NCI-H1436 treated with DMSO at 0.1 percent for 48 hours (cell line): Measurements from ENCODE around the gene RUSF1.
"Not testable (repeated sequence)": the region's sequence is repeated elsewhere in the genome, so short reads cannot be mapped to it uniquely, and the experiment has no call there.

Experiments used
- DNase-seq: peaks from one replicate; lab custom pipeline; 2025; lab: John Stamatoyannopoulos, UW

The RUSF1 gene

DNA sequence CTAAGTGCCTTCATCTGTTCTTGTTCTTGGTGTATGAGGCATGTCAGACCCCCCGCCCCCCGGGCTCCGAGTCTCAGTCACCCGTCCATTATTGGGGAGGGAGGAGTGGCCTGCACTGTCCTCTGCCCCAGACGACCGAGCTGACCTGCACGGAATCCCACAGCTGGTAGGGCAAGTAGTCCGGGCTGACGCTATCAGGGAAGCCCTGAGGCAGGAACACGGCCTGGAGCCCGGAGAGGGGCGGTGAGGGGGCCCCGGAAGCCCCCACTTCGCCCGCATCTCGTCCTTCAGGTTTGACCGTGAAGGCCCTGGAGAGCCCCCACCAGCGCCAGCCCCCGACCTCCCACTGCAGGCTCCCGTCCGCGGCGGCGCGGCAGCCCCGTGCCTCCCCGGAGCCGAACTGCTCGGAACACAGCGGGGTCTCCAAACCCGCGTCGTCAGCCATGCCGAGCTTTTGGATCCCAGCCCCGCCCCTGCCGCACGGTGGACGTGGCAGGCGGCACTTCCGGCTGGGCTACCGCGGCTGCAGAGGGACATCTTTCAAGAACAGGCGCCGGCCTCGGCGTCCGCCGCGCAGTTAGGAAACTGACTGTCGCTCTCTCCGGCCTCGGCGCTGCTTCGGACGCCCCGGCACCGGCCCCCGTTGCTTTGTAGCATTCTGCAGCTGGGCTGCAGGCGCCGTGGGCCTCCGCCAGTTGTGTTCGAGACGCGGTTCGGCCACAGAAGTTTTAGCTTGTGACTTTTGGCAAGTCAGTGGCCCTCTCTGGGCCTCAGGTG is at the start of gene RUSF1:
RUSF1 (minus strand) TSS at position 463 of the 777 bp plus-strand sequence; CDS start at position 445, 18 bp downstream.
- DNase-seq, result no peak

- no peak for DNase-seq
These were observed 34.6 kb upstream of the RUSF1 start for GRCh38 chr16:31542763-31543162.

DNA sequence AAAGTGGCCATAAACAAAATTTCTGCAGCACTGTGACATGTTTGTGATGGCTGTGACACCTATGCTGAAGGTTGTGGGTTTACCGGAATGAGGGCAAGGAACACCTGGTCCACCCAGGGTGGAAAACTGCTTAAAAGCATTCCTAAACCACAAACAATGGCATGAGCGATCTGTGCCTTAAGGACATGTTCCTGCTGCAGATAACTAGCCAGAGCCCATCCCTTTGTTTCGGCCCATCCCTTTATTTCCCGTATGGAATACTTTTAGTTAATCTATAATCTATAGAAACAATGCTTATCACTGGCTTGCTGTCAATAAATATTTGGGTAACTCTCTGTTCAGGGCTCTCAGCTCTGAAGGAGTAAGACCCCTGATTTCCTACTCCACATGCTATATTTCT is 31.6 kb upstream of the RUSF1 start:
- not testable (repeated sequence) for DNase-seq

DNA sequence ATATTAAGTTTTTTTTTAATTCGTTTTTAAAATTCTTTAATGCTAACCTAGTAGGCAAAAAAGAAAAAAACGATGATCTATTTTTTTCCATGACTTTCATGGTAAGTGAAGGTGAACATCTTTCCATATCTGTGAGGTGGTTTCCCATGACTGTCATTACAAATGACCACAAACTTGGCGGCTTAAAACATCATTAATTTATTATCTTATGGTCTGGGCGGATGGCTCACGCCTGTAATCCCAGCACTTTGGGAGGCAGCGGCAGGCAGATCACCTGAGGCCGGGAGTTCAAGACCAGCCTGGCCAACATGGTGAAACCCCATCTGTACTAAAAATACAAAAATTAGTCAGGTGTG is 30.0 kb upstream of the RUSF1 start:
- not testable (repeated sequence) for DNase-seq

- no peak for DNase-seq
These were observed 29.4 kb upstream of the RUSF1 start for GRCh38 chr16:31537362-31538242.

DNA sequence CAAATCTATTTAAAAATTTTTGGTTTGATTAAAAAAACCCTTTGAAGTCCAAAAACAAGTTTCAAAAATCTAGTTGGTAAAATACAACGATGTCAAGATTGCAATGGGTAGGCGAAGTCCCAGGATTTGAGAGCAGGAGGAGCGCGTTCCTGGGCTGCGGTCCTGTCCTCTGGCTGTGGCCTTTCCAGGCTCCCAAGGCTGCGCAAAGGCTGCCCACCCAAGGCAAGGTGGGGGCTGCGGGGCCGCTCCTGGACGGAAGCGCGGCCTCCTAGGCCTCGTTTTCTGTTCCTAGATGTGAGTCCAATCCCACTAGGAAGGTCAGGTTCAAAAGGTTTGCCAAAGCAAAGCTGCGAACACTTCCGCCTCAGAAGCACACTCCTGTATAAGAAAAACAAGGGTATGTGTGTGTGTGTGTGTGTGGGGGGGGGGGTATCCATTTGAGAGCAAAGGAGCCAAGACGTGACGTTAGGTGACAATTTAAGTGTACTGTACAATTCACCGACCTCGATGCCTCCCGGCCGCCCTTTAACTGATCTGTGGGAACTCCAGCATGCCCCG is 28.7 kb upstream of the RUSF1 start:
- no peak for DNase-seq

DNA sequence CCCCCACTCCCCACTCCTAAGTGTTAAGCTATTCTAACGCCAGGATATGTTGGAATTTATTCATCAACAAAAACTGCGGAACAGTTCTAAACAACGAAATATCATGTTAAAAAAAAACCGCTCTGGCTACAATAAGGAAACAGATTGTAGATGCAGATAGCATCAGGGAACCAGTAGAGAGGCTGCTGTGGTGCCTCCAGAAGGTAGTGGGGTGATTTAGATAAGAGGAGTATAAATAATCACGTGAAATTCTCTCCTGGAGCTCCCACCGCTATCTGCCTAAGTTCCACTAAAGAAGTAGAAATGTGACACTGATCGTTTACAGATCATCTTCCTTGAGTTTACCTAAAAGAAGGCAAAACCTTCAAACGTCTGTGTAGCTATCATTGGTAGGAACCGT is 27.5 kb upstream of the RUSF1 start:
- no peak for DNase-seq

DNA sequence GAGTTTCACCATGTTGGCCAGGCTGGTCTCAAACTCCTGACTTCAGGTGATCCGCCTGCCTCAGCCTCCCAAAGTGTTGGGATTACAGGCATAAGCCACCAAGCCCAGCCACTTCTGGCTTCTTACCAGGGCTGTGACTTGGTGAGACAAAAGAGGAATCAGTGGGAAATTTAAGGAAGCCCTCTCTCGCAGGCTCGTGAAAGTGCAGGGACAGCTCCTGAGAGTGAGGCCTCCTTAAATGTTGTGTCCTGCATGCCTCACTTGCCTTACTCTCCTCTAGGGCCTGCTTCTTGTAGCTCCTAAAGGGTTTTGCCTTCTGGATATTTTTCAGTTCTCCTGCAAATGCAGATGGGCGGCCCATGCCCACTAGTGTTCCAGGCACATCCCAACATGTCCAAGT is 24.7 kb upstream of the RUSF1 start:
- DNase-seq, result no peak

GRCh38 chr16:31532120-31532519 is 23.9 kb upstream of the RUSF1 start:
- no peak for DNase-seq

DNA sequence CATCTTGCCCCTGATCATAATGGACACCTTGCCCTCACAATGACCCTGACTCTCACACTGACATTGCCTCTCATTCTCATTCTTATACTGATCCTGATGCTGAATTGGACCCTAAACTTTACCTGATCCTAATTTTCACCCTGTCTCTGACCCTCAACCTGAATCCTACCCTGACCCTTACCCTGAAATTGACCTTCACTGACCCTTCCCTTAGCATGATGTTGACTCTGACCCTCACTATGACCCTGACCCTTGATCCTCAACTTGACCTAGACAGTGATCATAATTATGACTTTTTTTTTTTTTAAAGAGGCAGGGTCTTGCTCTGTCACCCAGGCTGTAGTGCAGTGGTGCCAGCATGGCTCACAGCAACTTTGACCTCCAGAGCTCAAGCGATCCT is 22.9 kb upstream of the RUSF1 start:
- no peak for DNase-seq

- DNase-seq, result no peak
These were observed 22.2 kb upstream of the RUSF1 start for GRCh38 chr16:31530405-31530804.

DNA sequence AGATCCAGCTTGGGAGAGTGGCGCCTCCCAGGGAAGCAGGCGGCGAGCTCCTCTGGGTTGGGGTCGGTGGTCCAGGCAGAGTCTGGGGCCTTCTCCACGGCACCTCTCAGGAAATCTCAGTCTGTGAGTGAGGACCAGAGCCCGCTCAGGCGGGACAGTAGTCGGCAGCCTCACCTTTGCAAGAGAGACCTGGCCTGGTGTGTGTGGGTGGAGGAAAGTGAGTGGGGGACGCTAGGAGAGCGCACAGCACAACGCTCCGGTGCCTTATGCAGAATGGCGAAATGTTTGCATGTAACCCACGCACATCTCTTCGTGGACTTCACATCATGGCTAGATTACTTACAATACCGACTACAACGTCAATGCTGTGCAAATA is 21.7 kb upstream of the RUSF1 start:
- DNase-seq, result no peak

GRCh38 chr16:31529108-31529936 is 21.1 kb upstream of the RUSF1 start:
- DNase-seq, result no peak

- DNase-seq, result no peak
These were observed 20.4 kb upstream of the RUSF1 start for GRCh38 chr16:31528523-31529107.

DNA sequence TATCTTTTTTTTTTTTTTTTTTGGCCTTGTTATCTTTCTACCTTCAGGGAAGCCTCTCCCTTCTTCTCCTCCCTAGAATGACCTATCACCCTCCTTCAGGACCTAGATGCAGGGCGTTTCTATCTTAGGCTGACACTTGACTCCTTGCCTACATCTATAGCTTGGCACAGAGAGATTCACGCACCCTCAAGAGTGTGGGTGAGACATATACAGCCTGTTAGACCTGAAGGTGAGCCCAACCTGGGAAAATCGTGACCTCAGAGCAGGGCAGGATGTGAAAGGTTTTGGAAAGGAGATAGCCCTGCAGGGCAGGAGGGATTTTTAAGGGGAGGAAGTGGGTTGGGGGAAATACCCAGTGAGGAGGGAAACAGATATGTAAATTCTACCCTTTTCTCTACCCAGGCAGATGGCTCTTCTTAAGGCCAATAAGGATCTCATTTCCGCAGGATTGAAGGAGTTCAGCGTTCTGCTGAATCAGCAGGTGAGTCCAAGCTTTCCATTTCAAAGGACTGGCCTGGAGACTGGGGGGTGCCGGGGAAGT is 19.6 kb upstream of the RUSF1 start, which contains the start of gene AHSP:
AHSP (plus strand) TSS at position 167 of the 541 bp plus-strand sequence; CDS start at position 407, 240 bp downstream.
- no peak for DNase-seq

DNA sequence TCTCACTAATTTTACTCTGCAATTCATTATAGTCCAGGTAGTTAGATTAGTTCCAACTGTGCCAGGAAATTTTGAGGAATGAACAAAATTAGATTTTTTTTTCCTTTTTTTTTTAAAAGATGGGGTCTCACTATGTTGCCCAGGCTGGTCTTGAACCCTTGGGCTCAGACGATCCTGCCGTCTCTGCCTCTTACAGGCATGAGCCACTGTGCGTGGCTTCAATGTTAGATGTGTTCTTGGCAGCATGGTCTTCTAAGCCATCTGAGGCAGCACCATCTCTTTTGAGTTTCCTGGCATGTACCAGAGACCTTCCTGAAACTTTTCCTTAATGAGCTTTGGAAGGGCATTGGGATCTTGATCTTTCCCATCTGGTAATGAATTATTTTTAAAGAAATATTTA is 16.9 kb upstream of the RUSF1 start:
- DNase-seq, result no peak

- DNase-seq, result not testable (repeated sequence)
These were observed 15.6 kb upstream of the RUSF1 start for GRCh38 chr16:31523768-31524167.

DNA sequence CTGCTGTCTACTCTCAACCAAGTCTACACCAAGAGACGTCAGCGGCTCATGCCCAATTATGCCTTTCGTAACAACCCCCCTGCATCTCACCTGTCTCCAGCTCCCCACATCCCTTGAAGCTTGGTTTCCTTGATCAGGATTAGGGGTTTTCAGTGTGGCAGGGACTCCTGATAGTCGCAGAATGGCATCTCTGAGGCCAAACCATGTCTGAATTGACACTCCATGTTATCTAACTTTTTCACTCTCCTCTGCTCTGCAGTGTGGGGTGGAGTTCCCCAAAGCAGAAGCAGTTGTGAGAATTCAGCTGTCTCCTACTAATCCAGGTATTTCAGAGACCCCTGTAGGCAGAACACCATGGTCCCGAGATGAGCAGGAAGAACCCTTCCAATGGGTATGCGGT is 13.9 kb upstream of the RUSF1 start:
- no peak for DNase-seq

- DNase-seq, result no peak
These were observed 13.2 kb upstream of the RUSF1 start for GRCh38 chr16:31521368-31521767.

- DNase-seq, result no peak
These were observed 11.7 kb upstream of the RUSF1 start for GRCh38 chr16:31519759-31520431.
